HCT116 (cell line): ENCODE measurements around the gene STIMATE.

ENCODE experiments used
- CTCF ChIP-seq, 3 experiments: fragments of 200-600 bp in 1 of 3; sonication (generic) in 1 of 3; IDR thresholded peaks in 2 of 3; conservative IDR thresholded peaks in 1 of 3; 2 replicates each; pipeline ENCODE4 v1.5.1; 2012 to 2017; ENCODE audit warnings: low read depth in 2 of 3, low read length in 2 of 3, antibody characterized with exemption in 1 of 3, borderline replicate concordance in 1 of 3, control low read depth in 1 of 3, mild to moderate bottlenecking in 1 of 3, mixed read lengths in 1 of 3, mixed run types in 1 of 3, moderate library complexity in 1 of 3; ENCODE audit not compliant: insufficient read depth in 1 of 3
- EZH2 ChIP-seq: fragments of 200-600 bp; sonication (generic); IDR thresholded peaks from 2 replicates; pipeline ENCODE4 v1.6.1; 2017; ENCODE audit warnings: antibody characterized with exemption, mixed run types
- MAX ChIP-seq: IDR thresholded peaks from 2 replicates; pipeline ENCODE4 v1.6.1; 2012

GRCh38 chr3:52849656-52850055 lies 47.7 kb downstream of the STIMATE start:
- no peak for TF ChIP-seq MAX
- TF ChIP-seq CTCF (IDR thresholded peaks at IDR 0.05 in 2 of 3, conservative IDR thresholded peaks at IDR 0.05 in 1 of 3; ENCODE audit: borderline replicate concordance in 1 of 3, insufficient read depth in 1 of 3, low read depth in 2 of 3, low read length in 2 of 3), result no peak
- TF ChIP-seq EZH2, result no peak
